Skeletal muscle cell (primary cell): Measurements from ENCODE around the gene TMEM54.

Experiments used
- DNase-seq: peaks from one replicate; pipeline ENCODE4 v3.0.0-alpha.2; 2010; ENCODE audit warnings: low read depth
- H3K4me3 ChIP-seq: 2 replicates; pipeline ENCODE4 v1.5.1; 2011; ENCODE audit warnings: low read depth, mild to moderate bottlenecking, control low read depth, low read length, moderate library complexity

Gene TMEM54

GRCh38 chr1:32885676-32886003, 15.5 kb downstream of the TMEM54 start:
- DNase-seq: no peak
- no peak overlapping the region for H3K4me3 ChIP-seq

- no peak for DNase-seq
- H3K4me3 ChIP-seq: no peak overlapping the region
These were observed 16.5 kb downstream of the TMEM54 start for GRCh38 chr1:32884726-32885125.

GRCh38 chr1:32884032-32884372, 17.2 kb downstream of the TMEM54 start:
- DNase-seq: no peak
- no peak overlapping the region for H3K4me3 ChIP-seq

- H3K4me3 ChIP-seq: no peak overlapping the region
- no peak for DNase-seq
These were observed 17.7 kb downstream of the TMEM54 start for GRCh38 chr1:32883338-32884031.

- H3K4me3 ChIP-seq: no peak overlapping the region
- no peak for DNase-seq
These were observed 19.0 kb downstream of the TMEM54 start for GRCh38 chr1:32881871-32882850.

- DNase-seq: no peak
- no peak overlapping the region for H3K4me3 ChIP-seq
These were observed 19.9 kb downstream of the TMEM54 start for GRCh38 chr1:32881291-32881690.

- DNase-seq: no peak
- H3K4me3 ChIP-seq: no peak overlapping the region
These were observed 22.6 kb downstream of the TMEM54 start for GRCh38 chr1:32878637-32879041.

- DNase-seq: no peak
These were observed 23.0 kb downstream of the TMEM54 start for GRCh38 chr1:32878183-32878582.

GRCh38 chr1:32877211-32878110, 23.7 kb downstream of the TMEM54 start:
- DNase-seq: no peak
- H3K4me3 ChIP-seq: no peak overlapping the region

More at GRCh38 chr1:32878183-32878582, 23.0 kb downstream of the TMEM54 start:
- no peak overlapping the region for H3K4me3 ChIP-seq

- no peak overlapping the region for H3K4me3 ChIP-seq
- DNase-seq: no peak
These were observed 24.6 kb downstream of the TMEM54 start for GRCh38 chr1:32876341-32877210.

GRCh38 chr1:32874860-32875752, 26.1 kb downstream of the TMEM54 start:
- no peak for DNase-seq
- H3K4me3 ChIP-seq: no peak overlapping the region

GRCh38 chr1:32873484-32873883, 27.7 kb downstream of the TMEM54 start:
- no peak for DNase-seq
- no peak overlapping the region for H3K4me3 ChIP-seq

- H3K4me3 ChIP-seq: peak overlapping the region; percentile 52
- no peak for DNase-seq
These were observed 29.1 kb downstream of the TMEM54 start for GRCh38 chr1:32872192-32872460.

- H3K4me3 ChIP-seq: peak overlapping the region; percentile 52
- no peak for DNase-seq
These were observed 29.6 kb downstream of the TMEM54 start for GRCh38 chr1:32871364-32872191.

GRCh38 chr1:32870615-32871363, 30.4 kb downstream of the TMEM54 start, which contains the start of gene FNDC5:
TSS of gene FNDC5 (minus strand) at chr1:32870912.
- H3K4me3 ChIP-seq: peak within 1 kb of the TSS; percentile 52
- no peak for DNase-seq

- no peak for DNase-seq
- H3K4me3 ChIP-seq: peak overlapping the region; percentile 42
These were observed 31.1 kb downstream of the TMEM54 start for GRCh38 chr1:32869923-32870614.
